ENCODE results near the gene TMCC1.

TMCC1 gene

DNA sequence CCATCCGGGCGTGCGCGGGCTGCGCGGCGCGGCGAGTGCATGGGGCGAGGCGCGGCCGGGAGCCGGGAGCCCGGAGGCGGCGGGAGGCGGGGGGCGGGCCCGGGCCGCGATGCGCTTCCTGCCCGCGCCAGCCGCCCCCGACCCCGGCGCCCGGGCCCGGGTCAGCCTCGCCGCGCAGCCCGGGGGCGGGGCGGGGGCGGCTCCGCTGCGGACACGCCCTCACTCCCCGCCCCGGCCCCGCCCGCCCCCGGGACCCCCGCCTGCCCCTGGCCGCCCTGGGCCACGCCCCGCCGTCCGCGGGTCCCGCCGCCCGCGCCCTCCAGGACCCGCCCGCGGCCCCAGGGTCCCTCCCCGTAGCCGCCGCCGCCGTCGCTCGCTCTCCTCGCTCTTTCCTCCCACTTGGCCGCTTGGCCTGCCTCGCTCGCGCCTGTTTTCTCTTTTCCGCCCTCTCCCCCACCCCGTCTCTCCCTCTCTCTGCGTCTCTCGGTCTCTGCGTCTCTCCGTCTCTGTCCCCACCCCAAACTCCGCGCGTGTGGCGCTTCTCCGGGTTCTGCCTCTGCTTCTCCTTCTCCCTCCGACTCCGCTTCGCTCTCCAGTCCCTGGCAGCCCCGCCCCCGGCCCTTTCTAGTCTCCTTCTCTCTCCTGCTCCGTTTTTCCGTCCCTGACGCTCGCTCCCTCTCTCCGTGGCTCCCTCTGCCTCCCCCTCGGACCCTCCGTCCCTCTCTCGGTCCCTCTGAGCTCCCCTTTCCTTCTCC lies 286.7 kb downstream of the TMCC1 start, which contains the start of gene PLXND1:
PLXND1 (minus strand) TSS at position 41 of the 755 bp plus-strand sequence; CDS start at position 4, 37 bp downstream.
- DNase-seq, result peak; percentile 25 to 27

DNA sequence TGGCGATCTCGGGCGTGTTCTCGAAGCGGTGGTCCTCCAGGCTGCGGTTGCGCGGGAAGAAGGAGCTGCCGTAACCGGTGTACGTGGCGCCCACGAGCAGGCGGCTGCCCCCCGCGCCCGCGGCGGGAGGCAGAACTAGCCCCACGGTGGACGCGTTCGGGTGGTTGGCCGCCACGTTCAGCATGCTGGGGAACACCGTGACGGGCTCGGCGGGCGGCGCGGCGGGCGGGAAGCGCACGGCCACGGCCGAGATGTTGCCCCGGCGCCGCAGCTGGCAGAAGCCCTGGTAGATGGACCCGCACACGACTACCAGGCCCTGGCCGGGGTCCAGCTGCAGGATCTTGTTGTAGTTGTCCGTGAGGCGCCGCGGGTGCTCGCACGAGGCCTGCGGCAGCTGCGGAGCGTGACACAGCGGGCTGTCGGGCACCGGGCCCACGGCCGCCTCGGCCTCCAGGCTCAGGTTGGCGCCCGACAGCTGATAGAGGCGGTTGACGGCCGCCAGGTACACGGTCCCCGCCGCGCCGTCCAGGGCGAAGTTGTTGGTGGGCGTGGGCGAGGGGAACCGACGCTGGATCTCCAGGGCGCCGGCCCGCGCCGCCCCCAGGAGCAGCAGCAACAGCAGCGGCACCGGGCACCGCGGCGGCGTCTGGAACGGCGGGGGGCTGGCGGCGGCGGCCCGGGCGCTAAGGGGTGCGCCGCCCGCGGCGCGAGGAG lies 287.4 kb downstream of the TMCC1 start:
- peak in 1 of 2 experiments; percentile 40 for DNase-seq

DNA sequence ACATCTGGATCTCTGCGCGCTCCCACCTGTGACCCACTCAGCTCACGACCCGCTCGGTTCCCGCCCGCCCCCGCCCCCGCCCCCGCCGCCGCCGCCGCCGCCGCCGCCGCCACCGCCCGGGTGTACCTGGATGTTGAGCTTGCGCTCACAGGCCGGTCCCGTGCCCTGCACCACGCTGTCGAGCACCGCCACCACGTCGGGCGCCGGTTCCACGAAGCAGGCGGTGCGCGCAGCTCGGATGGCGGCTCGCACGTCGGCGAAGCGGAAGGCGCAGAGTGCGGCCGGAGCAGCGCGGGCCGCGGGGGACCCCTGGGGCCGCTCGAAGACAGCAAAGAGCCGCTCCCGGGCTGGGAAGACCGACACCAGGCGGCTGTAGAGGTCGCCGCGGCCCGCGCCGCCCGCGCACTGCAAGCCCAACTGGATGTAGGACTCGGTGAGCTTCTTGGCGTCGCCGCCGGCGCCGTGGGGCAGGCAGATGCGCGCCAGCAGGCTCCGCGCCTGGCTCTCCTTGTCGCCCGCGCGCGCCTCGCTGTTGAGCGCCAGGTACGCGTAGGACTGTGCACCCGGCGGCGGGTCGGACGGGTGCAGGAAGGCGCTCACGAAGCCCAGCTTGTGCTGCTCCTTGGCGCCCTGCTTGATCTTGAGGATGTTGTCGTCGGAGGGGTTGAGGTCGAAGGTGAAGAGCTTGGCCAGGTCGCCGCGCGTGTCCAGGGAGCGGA lies 288.1 kb downstream of the TMCC1 start:
- DNase-seq, result peak; percentile 58 to 69

- DNase-seq, result no peak
These were observed 288.7 kb downstream of the TMCC1 start for GRCh38 chr3:129604767-129605166.

DNA sequence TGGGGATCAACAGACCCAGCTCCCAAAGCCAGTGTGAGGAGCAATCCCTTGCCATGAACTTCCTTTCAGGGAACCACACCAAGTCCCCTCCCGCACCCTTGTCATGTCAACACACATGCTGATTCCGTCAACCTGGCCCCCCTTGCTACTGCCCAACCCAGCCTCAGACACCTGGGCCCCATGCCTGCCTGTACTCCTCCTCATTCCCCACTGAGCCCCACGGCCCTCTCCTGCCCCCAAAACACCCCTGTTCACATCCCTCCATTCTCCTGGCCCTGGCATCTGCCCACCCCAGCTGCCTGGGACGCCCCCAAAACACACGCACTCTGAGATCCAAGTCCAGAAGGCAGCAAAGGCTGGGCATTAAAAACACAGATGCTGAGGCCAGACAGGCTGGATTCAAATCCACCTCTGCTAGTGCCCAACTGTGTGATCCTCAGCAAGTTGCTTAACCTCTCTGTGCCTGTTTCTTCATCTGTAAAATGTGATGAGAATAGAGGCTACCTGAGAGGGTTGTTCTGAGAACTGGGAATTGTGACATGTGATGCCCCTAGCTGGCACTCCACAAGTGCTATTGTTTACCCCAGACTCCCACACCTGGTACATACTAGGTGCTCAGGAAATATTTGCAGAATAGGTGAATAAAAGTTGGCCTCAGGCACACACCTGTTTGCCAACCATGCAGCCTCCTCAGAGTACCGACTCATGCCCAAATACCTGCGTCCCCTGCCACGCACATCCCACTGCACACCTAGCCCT lies 289.3 kb downstream of the TMCC1 start:
- DNase-seq, result no peak

- DNase-seq, result no peak
These were observed 290.0 kb downstream of the TMCC1 start for GRCh38 chr3:129603561-129603942.

GRCh38 chr3:129602730-129603560 lies 290.6 kb downstream of the TMCC1 start:
- DNase-seq, result no peak

- no peak for DNase-seq
These were observed 291.2 kb downstream of the TMCC1 start for GRCh38 chr3:129602309-129602708.

- DNase-seq, result no peak
These were observed 291.8 kb downstream of the TMCC1 start for GRCh38 chr3:129601713-129602112.

DNA sequence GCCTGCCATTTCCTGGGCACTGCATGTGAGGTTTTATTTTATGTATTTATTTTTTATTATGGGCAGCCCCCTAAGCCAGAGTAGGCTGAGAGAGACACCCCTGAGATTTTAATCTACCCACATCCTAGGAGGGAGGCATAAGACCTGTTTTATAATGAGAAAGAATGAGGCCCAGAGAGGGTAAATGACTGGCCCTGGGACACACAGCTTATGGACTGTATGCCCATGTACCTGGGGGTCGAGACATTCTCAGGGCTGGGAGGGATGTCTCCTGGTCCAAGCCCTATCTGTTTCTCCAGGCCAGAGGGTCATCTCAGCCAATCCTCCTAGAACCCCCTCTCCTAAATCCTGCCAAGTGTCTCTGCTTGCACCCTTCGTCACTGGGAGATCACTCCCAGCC lies 293.2 kb downstream of the TMCC1 start:
- DNase-seq, result no peak

- no peak for DNase-seq
These were observed 293.9 kb downstream of the TMCC1 start for GRCh38 chr3:129599607-129600006.

DNA sequence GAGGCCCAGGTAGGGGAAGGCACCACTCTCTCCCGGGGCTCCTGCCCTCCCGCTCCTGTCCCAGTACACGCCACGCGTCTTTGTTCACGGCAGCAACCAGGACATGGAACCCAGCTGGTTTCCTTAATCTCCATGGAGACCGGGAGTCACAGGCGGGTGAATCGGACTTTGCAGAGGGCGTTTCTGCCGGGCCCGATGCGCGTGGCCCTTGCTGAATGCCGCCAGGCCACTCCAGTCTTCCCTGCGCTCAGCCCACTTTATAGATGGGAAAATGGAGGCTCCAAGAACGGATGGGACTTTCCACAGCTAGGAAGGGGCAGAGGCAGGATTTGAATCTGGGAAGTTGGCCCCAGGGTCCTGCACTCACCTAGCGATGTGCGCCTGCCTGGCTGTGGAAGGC lies 294.4 kb downstream of the TMCC1 start:
- DNase-seq, result no peak

- DNase-seq, result no peak
These were observed 295.0 kb downstream of the TMCC1 start for GRCh38 chr3:129598484-129598883.

GRCh38 chr3:129598000-129598381 lies 295.5 kb downstream of the TMCC1 start:
- peak in 1 of 2 experiments; percentile 34 for DNase-seq

Measured in NCI-H524 (cell line).